H1 (cell line): ENCODE data around the gene RREB1. TPM values are rescaled to one million over a fixed set of nuclear protein-coding genes. Genes with fewer than 3 reads are reported as not detected.

Experiments
- CTCF ChIA-PET: fragments of 300-600 bp; sonication (Branson Sonifier 250); formaldehyde crosslinking; loops from one replicate; lab custom pipeline; 2021; ENCODE audit not compliant: partially characterized antibody; lab: Charles Lee
- POLR2A ChIA-PET: fragments of 300-600 bp; sonication (Branson Sonifier 250); formaldehyde crosslinking; loops from one replicate; lab custom pipeline; 2021; ENCODE audit warnings: inconsistent platforms; ENCODE audit not compliant: partially characterized antibody; lab: Charles Lee
- DNase-seq, 2 experiments: peaks; one replicate each; pipeline versions ENCODE4 v3.0.0 to v3.0.0-alpha.2; 2010 to 2022; ENCODE audit warnings: low spot score in 2 of 2, low read depth in 1 of 2, mixed read lengths in 1 of 2
- FAIRE-seq: peaks from 2 replicates; lab custom pipeline; 2011; peaks lifted over from hg19 to GRCh38; lab: Jason Lieb, UNC
- H2AFZ ChIP-seq: 2 replicates; pipeline ENCODE4 v1.8.1; 2012; ENCODE audit warnings: low read length, inconsistent platforms
- H2AK5ac ChIP-seq: 2 replicates; pipeline ENCODE4 v1.6.1; 2013; ENCODE audit warnings: low read depth, low read length
- H2BK120ac ChIP-seq: replicated peaks from 2 replicates; pipeline ENCODE3; 2013; ENCODE audit warnings: low read depth, low read length, inconsistent platforms
- H2BK12ac ChIP-seq: 2 replicates; pipeline ENCODE4 v1.6.1; 2013; ENCODE audit warnings: low read depth, low read length
- H2BK15ac ChIP-seq: 2 replicates; pipeline ENCODE4 v1.6.1; 2013; ENCODE audit warnings: low read length
- H2BK20ac ChIP-seq: 2 replicates; pipeline ENCODE4 v1.6.1; 2013; ENCODE audit warnings: low read length
- H2BK5ac ChIP-seq: 2 replicates; pipeline ENCODE4 v1.6.1; 2013; ENCODE audit warnings: low read depth, low read length
- H3K14ac ChIP-seq: 2 replicates; pipeline ENCODE4 v1.6.1; 2013; ENCODE audit warnings: inconsistent platforms; ENCODE audit not compliant: insufficient read length
- H3K18ac ChIP-seq: 2 replicates; pipeline ENCODE4 v1.6.1; 2013; ENCODE audit warnings: low read length; ENCODE audit errors: extremely low read depth
- H3K23ac ChIP-seq: 2 replicates; pipeline ENCODE4 v1.6.1; 2013; ENCODE audit warnings: inconsistent platforms; ENCODE audit not compliant: insufficient read length
- H3K23me2 ChIP-seq: 2 replicates; pipeline ENCODE4 v1.6.1; 2013; ENCODE audit warnings: low read depth, low read length
- H3K27ac ChIP-seq: 2 replicates; pipeline ENCODE4 v1.6.1; 2011; ENCODE audit warnings: low read depth, low read length, inconsistent platforms
- H3K27me3 ChIP-seq, 4 experiments: replicated peaks in 1 of 4; 1 replicate in 1 of 4; 2 replicates in 3 of 4; pipeline versions ENCODE4 v1.6.1 to v1.8.1; 2011 to 2013; ENCODE audit warnings: low read length in 3 of 4, mild to moderate bottlenecking in 3 of 4, inconsistent platforms in 2 of 4, mixed read lengths in 2 of 4, moderate library complexity in 1 of 4; ENCODE audit not compliant: control insufficient read depth in 3 of 4, insufficient read depth in 3 of 4; ENCODE audit errors: extremely low read depth in 1 of 4
- H3K36me3 ChIP-seq, 4 experiments: 2 replicates each; pipeline versions ENCODE4 v1.6.1 to v1.8.1; 2011 to 2013; ENCODE audit warnings: mild to moderate bottlenecking in 4 of 4, low read length in 3 of 4, moderate library complexity in 2 of 4, control low read depth in 1 of 4, inconsistent platforms in 1 of 4; ENCODE audit not compliant: insufficient read depth in 4 of 4, control insufficient read depth in 2 of 4
- H3K4ac ChIP-seq: replicated peaks from 2 replicates; pipeline ENCODE3; 2013; ENCODE audit warnings: low read length, low read depth, mixed read lengths, inconsistent platforms; ENCODE audit not compliant: insufficient read length
- H3K4me1 ChIP-seq, 4 experiments: replicated peaks in 1 of 4; 1 replicate in 1 of 4; 2 replicates in 3 of 4; pipeline versions ENCODE4 v1.6.1 to v1.8.1; 2011 to 2013; ENCODE audit warnings: low read length in 3 of 4, inconsistent platforms in 2 of 4, mixed read lengths in 1 of 4; ENCODE audit not compliant: insufficient read depth in 4 of 4, control insufficient read depth in 3 of 4
- H3K4me2 ChIP-seq, 2 experiments: 2 replicates each; pipeline versions ENCODE4 v1.6.1 to v1.8.1; 2011 to 2013; ENCODE audit warnings: low read depth in 2 of 2, low read length in 2 of 2, control low read depth in 1 of 2, inconsistent platforms in 1 of 2, mild to moderate bottlenecking in 1 of 2; ENCODE audit not compliant: insufficient read depth in 1 of 2
- H3K4me3 ChIP-seq, 4 experiments: fragments of 200-600, 300-600 bp in 1 of 4; sonication (generic), shearing (Covaris generic), sonication (Bioruptor Twin) in 1 of 4; 2 replicates each; pipeline versions ENCODE4 v1.5.1 to v1.8.1; 2011 to 2016; ENCODE audit warnings: low read length in 4 of 4, low read depth in 3 of 4, control low read depth in 2 of 4, inconsistent platforms in 2 of 4, mild to moderate bottlenecking in 2 of 4, mixed read lengths in 1 of 4, moderate library complexity in 1 of 4; ENCODE audit not compliant: insufficient read depth in 2 of 4; ENCODE audit errors: extremely low read depth in 1 of 4
- H3K56ac ChIP-seq: replicated peaks from 2 replicates; pipeline ENCODE3; 2013; ENCODE audit warnings: low read depth, mild to moderate bottlenecking, mixed read lengths, low read length, inconsistent platforms; ENCODE audit not compliant: insufficient read length
- H3K79me1 ChIP-seq: 2 replicates; pipeline ENCODE4 v1.6.1; 2013; ENCODE audit warnings: low read depth, low read length, control low read depth
- H3K79me2 ChIP-seq, 2 experiments: 2 replicates each; pipeline versions ENCODE4 v1.6.1 to v1.8.1; 2012 to 2013; ENCODE audit warnings: low read length in 2 of 2, mild to moderate bottlenecking in 2 of 2, inconsistent platforms in 1 of 2; ENCODE audit not compliant: insufficient read depth in 2 of 2, control insufficient read depth in 1 of 2
- H3K9ac ChIP-seq, 4 experiments: replicated peaks in 1 of 4; 1 replicate in 1 of 4; 2 replicates in 3 of 4; pipeline versions ENCODE4 v1.6.1 to v1.8.1; 2011 to 2013; ENCODE audit warnings: low read depth in 3 of 4, low read length in 3 of 4, control low read depth in 2 of 4, mild to moderate bottlenecking in 2 of 4, moderate library complexity in 2 of 4, inconsistent platforms in 1 of 4; ENCODE audit errors: extremely low read depth in 1 of 4
- H3K9me3 ChIP-seq, 2 experiments: 2 replicates each; pipeline versions ENCODE4 v1.6.1 to v1.8.1; 2012 to 2013; ENCODE audit warnings: mild to moderate bottlenecking in 2 of 2, moderate library complexity in 2 of 2, control low read depth in 1 of 2, inconsistent platforms in 1 of 2, low read depth in 1 of 2, low read length in 1 of 2, mixed read lengths in 1 of 2; ENCODE audit not compliant: insufficient read depth in 2 of 2
- H4K20me1 ChIP-seq, 2 experiments: replicated peaks in 1 of 2; 2 replicates each; pipeline versions ENCODE3 to v1.8.1; 2011 to 2013; ENCODE audit warnings: inconsistent platforms in 2 of 2, low read length in 2 of 2, mild to moderate bottlenecking in 1 of 2; ENCODE audit not compliant: insufficient read depth in 2 of 2, control insufficient read depth in 1 of 2
- H4K5ac ChIP-seq: 2 replicates; pipeline ENCODE4 v1.6.1; 2013; ENCODE audit warnings: low read length, low read depth, mixed read lengths, inconsistent platforms; ENCODE audit not compliant: insufficient read length
- H4K8ac ChIP-seq: 2 replicates; pipeline ENCODE4 v1.8.0; 2013; ENCODE audit warnings: mild to moderate bottlenecking, moderate library complexity, low read length, inconsistent platforms; ENCODE audit not compliant: insufficient read depth; ENCODE audit errors: extremely low read depth
- H4K91ac ChIP-seq: replicated peaks from 2 replicates; pipeline ENCODE3; 2013; ENCODE audit warnings: low read length, mixed read lengths, inconsistent platforms; ENCODE audit not compliant: insufficient read length
- ATF2 ChIP-seq: IDR thresholded peaks from 2 replicates; pipeline ENCODE4 v1.6.1; 2012; ENCODE audit warnings: low read length, inconsistent platforms
- BRCA1 ChIP-seq: IDR thresholded peaks from 2 replicates; pipeline ENCODE4 v1.6.1; 2012; ENCODE audit warnings: low read depth, low read length, improper control_type of control experiment
- EP300 ChIP-seq, 2 experiments: IDR thresholded peaks; 1 replicate in 1 of 2; 2 replicates in 1 of 2; pipeline ENCODE4 v1.6.1; 2011 to 2012; ENCODE audit warnings: low read depth in 2 of 2, low read length in 2 of 2, mild to moderate bottlenecking in 2 of 2, borderline replicate concordance in 1 of 2, inconsistent platforms in 1 of 2, moderate library complexity in 1 of 2
- MAX ChIP-seq: IDR thresholded peaks from 2 replicates; pipeline ENCODE4 v1.6.1; 2012; ENCODE audit warnings: inconsistent platforms
- POLR2A ChIP-seq, 2 experiments: IDR thresholded peaks; 1 replicate in 1 of 2; 2 replicates in 1 of 2; pipeline ENCODE4 v1.6.1; 2011; ENCODE audit warnings: low read depth in 2 of 2, low read length in 2 of 2, mild to moderate bottlenecking in 2 of 2; ENCODE audit errors: control extremely low read depth in 1 of 2
- SP2 ChIP-seq: IDR thresholded peaks from 2 replicates; pipeline ENCODE4 v1.6.1; 2012; ENCODE audit warnings: mild to moderate bottlenecking, low read length, inconsistent platforms
- SUZ12 ChIP-seq: fragments of 200-600 bp; sonication (generic); IDR thresholded peaks from 2 replicates; pipeline ENCODE4 v1.6.1; 2012; ENCODE audit warnings: mild to moderate bottlenecking, inconsistent platforms, low read length, moderate library complexity, mixed read lengths
- TAF1 ChIP-seq: IDR thresholded peaks from 2 replicates; pipeline ENCODE4 v1.6.1; 2011; ENCODE audit warnings: mild to moderate bottlenecking, low read depth, low read length
- USF2 ChIP-seq: IDR thresholded peaks from 2 replicates; pipeline ENCODE4 v1.6.1; 2011; ENCODE audit warnings: low read length, improper control_type of control experiment
- ZNF274 ChIP-seq: IDR thresholded peaks from 2 replicates; pipeline ENCODE4 v1.7.0; 2012; ENCODE audit warnings: low read length, borderline replicate concordance; ENCODE audit errors: extremely low read depth
- WGBS, 2 experiments: shearing (Covaris generic) in 1 of 2; methylation state at CpG; one replicate each; pipeline versions ENCODE4 v1.1.6 to v1.1.7; 2013 to 2015; ENCODE audit warnings: low lambda C conversion rate in 2 of 2, mixed read lengths in 2 of 2, inconsistent platforms in 1 of 2, low coverage in 1 of 2, missing lambda C conversion rate in 1 of 2; ENCODE audit not compliant: insufficient replicate concordance in 2 of 2, insufficient coverage in 1 of 2, insufficient read length in 1 of 2; ENCODE audit errors: extremely low coverage in 1 of 2, missing lambda C conversion rate in 1 of 2; 5-methylcytosine and 5-hydroxymethylcytosine counted together
- polyA plus RNA-seq, 7 experiments: library from polyadenylated mRNA; depleted of rRNA in 3 of 7; stranded (reverse) in 5 of 7; unstranded in 2 of 7; fragments of >200 nt in 5 of 7; fragments of 200-250 nt in 2 of 7; gene quantifications; 1 replicate in 5 of 7; 2 replicates in 1 of 7; 4 replicates in 1 of 7; pipeline versions ENCODE4 v1.2.1 to v1.2.3, GENCODE V29; 2011 to 2013; ENCODE audit warnings: missing spikeins in 2 of 7, mixed read lengths in 2 of 7
- total RNA-seq: library from RNA; stranded (reverse); fragmentation: NEBNext Ultra II Directional; extraction: Animal tissue kit (Norgen Biotek cat#: 25700); gene quantifications from 2 replicates; pipeline ENCODE4 v1.2.1, GENCODE V29; 2021

The RREB1 gene
- total and polyA plus RNA-seq, 2 of the 8 experiments (the other 6 are each of a cell fraction or from before 2014, with no cell fraction given), result 3.9 to 34.7 TPM

- Histone ChIP-seq H2AFZ (no peak overlapping the region), H3K27me3 (no peaks in the 10 kb centered on the region), H4K91ac (no peak overlapping the region), H2BK5ac (no peak overlapping the region), H3K23me2 (no peaks in the 10 kb centered on the region), H3K9me3 (no peaks in the 10 kb centered on the region), H3K27ac (no peak overlapping the region), H3K36me3 (peaks cover 17 to 88% (median 51%) of the 10 kb centered on the region in 4 experiments), H4K5ac (no peak overlapping the region), H3K4ac (no peak overlapping the region), H3K4me3 (no peak overlapping the region), H3K79me2 (no peaks in the 10 kb centered on the region), H2BK15ac (no peak overlapping the region), H3K4me2 (no peak overlapping the region), H2BK20ac (no peak overlapping the region), H2AK5ac (no peak overlapping the region), H3K9ac (no peak overlapping the region), H2BK12ac (no peak overlapping the region), H3K4me1 (no peaks in the 10 kb centered on the region), H3K18ac (no peak overlapping the region), H3K79me1 (no peaks in the 10 kb centered on the region), H2BK120ac (no peak overlapping the region), H4K20me1 (peaks cover 0 to 2% of the 10 kb centered on the region in 2 experiments), H3K23ac (no peak overlapping the region), H3K56ac (no peak overlapping the region), H3K14ac (no peak overlapping the region), H4K8ac (no peak overlapping the region)
- no peak for TF ChIP-seq USF2
- TF ChIP-seq ZNF274, result no peak
- TF ChIP-seq ATF2, result no peak
- TF ChIP-seq POLR2A (IDR thresholded peaks at IDR 0.05; ENCODE audit: control extremely low read depth in 1 of 2, low read depth in 2 of 2, low read length in 2 of 2), result no peak
- TF ChIP-seq TAF1, result no peak
- no peak for TF ChIP-seq SUZ12
- TF ChIP-seq EP300 (IDR thresholded peaks at IDR 0.05; ENCODE audit: borderline replicate concordance in 1 of 2, low read depth in 2 of 2, low read length in 2 of 2), result no peak
- TF ChIP-seq SP2, result no peak
- TF ChIP-seq BRCA1, result no peak
- TF ChIP-seq MAX, result no peak
- DNase-seq, result no peak
- CTCF ChIA-PET, result interaction anchor here (2.0 kb wide), 1 partner anchor 21 kb away, joined by 5 read pairs; no protein-coding TSS in a partner anchor
- 92% methylated on average over 1 of the region's 1 CpG; no CpG with 5 or more reads in 1 of the 2 experiments for WGBS, 2 experiments
- POLR2A ChIA-PET, result no interaction called here
- FAIRE-seq, result no peak
Measured at GRCh38 chr6:7298113-7298512, 190.4 kb downstream of the RREB1 start.
